H9 (cell line): ENCODE data around the gene TMEM109. TPM values are rescaled to one million over a fixed set of nuclear protein-coding genes. Genes with fewer than 3 reads are reported as not detected.

ENCODE experiments used
- DNase-seq: peaks from one replicate; pipeline ENCODE4 v3.0.0-alpha.2; 2017
- H2AFZ ChIP-seq: one replicate; pipeline ENCODE4 v1.6.1; 2013; ENCODE audit warnings: mild to moderate bottlenecking, low read length, control low read depth, moderate library complexity
- H2AK5ac ChIP-seq: 2 replicates; pipeline ENCODE4 v1.6.1; 2013; ENCODE audit warnings: low read length, control low read depth, mixed read lengths; ENCODE audit not compliant: insufficient read length
- H2BK120ac ChIP-seq: one replicate; pipeline ENCODE4 v1.6.1; 2013; ENCODE audit warnings: low read depth, mild to moderate bottlenecking, low read length, control low read depth, inconsistent platforms; ENCODE audit not compliant: poor library complexity, severe bottlenecking
- H2BK12ac ChIP-seq: 2 replicates; pipeline ENCODE4 v1.6.1; 2013; ENCODE audit warnings: low read length, control low read depth, mixed read lengths, low read depth; ENCODE audit not compliant: insufficient read length
- H2BK15ac ChIP-seq: 2 replicates; pipeline ENCODE4 v1.6.1; 2013; ENCODE audit warnings: low read depth, low read length, control low read depth
- H2BK20ac ChIP-seq: one replicate; pipeline ENCODE4 v1.6.1; 2013; ENCODE audit warnings: low read depth, mild to moderate bottlenecking, low read length, control low read depth, inconsistent platforms; ENCODE audit not compliant: poor library complexity, severe bottlenecking
- H2BK5ac ChIP-seq: 2 replicates; pipeline ENCODE4 v1.6.1; 2013; ENCODE audit warnings: low read length, control low read depth, mixed read lengths; ENCODE audit not compliant: insufficient read length
- H3K14ac ChIP-seq: 2 replicates; pipeline ENCODE4 v1.6.1; 2013; ENCODE audit warnings: low read length, control low read depth; ENCODE audit not compliant: insufficient read depth
- H3K18ac ChIP-seq: 2 replicates; pipeline ENCODE4 v1.6.1; 2013; ENCODE audit warnings: low read depth, mild to moderate bottlenecking, mixed read lengths, low read length, control low read depth; ENCODE audit not compliant: insufficient read length
- H3K23ac ChIP-seq: 2 replicates; pipeline ENCODE4 v1.6.1; 2013; ENCODE audit warnings: low read length, control low read depth, mixed read lengths, low read depth; ENCODE audit not compliant: insufficient read length
- H3K23me2 ChIP-seq: 2 replicates; pipeline ENCODE4 v1.6.1; 2013; ENCODE audit warnings: low read depth, mild to moderate bottlenecking, mixed read lengths, low read length, control low read depth; ENCODE audit not compliant: insufficient read length, poor library complexity, severe bottlenecking
- H3K27ac ChIP-seq: 2 replicates; pipeline ENCODE4 v1.5.1; 2013; ENCODE audit warnings: low read length, control low read depth, mixed read lengths, low read depth; ENCODE audit not compliant: insufficient read length
- H3K27me3 ChIP-seq: 2 replicates; pipeline ENCODE4 v1.6.1; 2013; ENCODE audit warnings: low read length, control low read depth, inconsistent platforms; ENCODE audit not compliant: insufficient read depth
- H3K4ac ChIP-seq: 2 replicates; pipeline ENCODE4 v1.6.1; 2013; ENCODE audit warnings: low read depth, mild to moderate bottlenecking, control low read depth, inconsistent platforms, low read length, moderate library complexity
- H3K4me1 ChIP-seq: 2 replicates; pipeline ENCODE4 v1.6.1; 2013; ENCODE audit warnings: low read length, control low read depth, inconsistent platforms; ENCODE audit not compliant: insufficient read depth
- H3K4me2 ChIP-seq: 2 replicates; pipeline ENCODE4 v1.6.1; 2013; ENCODE audit warnings: low read length, control low read depth, mixed read lengths; ENCODE audit not compliant: insufficient read length, insufficient read depth
- H3K56ac ChIP-seq: 2 replicates; pipeline ENCODE4 v1.6.1; 2013; ENCODE audit warnings: low read depth, mild to moderate bottlenecking, mixed read lengths, low read length, control low read depth; ENCODE audit not compliant: insufficient read length
- H3K79me1 ChIP-seq: 2 replicates; pipeline ENCODE4 v1.6.1; 2013; ENCODE audit warnings: low read depth, mild to moderate bottlenecking, moderate library complexity, low read length, control low read depth, inconsistent platforms; ENCODE audit not compliant: insufficient read depth, poor library complexity, severe bottlenecking
- H3K79me2 ChIP-seq: 2 replicates; pipeline ENCODE4 v1.6.1; 2013; ENCODE audit warnings: low read length, control low read depth, inconsistent platforms; ENCODE audit not compliant: insufficient read depth
- H3K9ac ChIP-seq: 2 replicates; pipeline ENCODE4 v1.6.1; 2013; ENCODE audit warnings: low read length, control low read depth, mixed read lengths; ENCODE audit not compliant: insufficient read length; ENCODE audit errors: extremely low read depth
- H3K9me3 ChIP-seq: one replicate; pipeline ENCODE4 v1.6.1; 2013; ENCODE audit warnings: low read depth, low read length, inconsistent platforms; ENCODE audit not compliant: control insufficient read depth
- H3T11ph ChIP-seq: one replicate; pipeline ENCODE4 v1.6.1; 2013; ENCODE audit warnings: mild to moderate bottlenecking, low read length, control low read depth, inconsistent platforms
- H4K20me1 ChIP-seq: one replicate; pipeline ENCODE4 v1.6.1; 2013; ENCODE audit not compliant: control insufficient read depth, insufficient read length, insufficient read depth
- H4K5ac ChIP-seq: 2 replicates; pipeline ENCODE4 v1.6.1; 2013; ENCODE audit warnings: low read depth, mild to moderate bottlenecking, mixed read lengths, low read length, control low read depth; ENCODE audit not compliant: insufficient read length
- H4K8ac ChIP-seq: replicated peaks from 2 replicates; pipeline ENCODE4 v1.6.1; 2013; ENCODE audit warnings: low read length, control low read depth, mixed read lengths, low read depth; ENCODE audit not compliant: insufficient read length
- H4K91ac ChIP-seq: 2 replicates; pipeline ENCODE4 v1.6.1; 2013; ENCODE audit warnings: low read depth, mild to moderate bottlenecking, moderate library complexity, mixed read lengths, low read length, control low read depth; ENCODE audit not compliant: insufficient read length
- H3K27ac Mint-ChIP-seq, 3 experiments: 2 replicates in 2 of 3; 3 replicates in 1 of 3; pipeline ENCODE4 v1.8.0; 2020 to 2021; ENCODE audit warnings: mixed read lengths in 3 of 3, mild to moderate bottlenecking in 1 of 3, moderate library complexity in 1 of 3
- H3K27me3 Mint-ChIP-seq: 2 replicates; pipeline ENCODE4 v1.8.0; 2021; ENCODE audit warnings: low read depth, mild to moderate bottlenecking, moderate library complexity, mixed read lengths
- H3K36me3 Mint-ChIP-seq, 3 experiments: 2 replicates in 2 of 3; 3 replicates in 1 of 3; pipeline ENCODE4 v1.8.0; 2020 to 2021; ENCODE audit warnings: low read depth in 3 of 3, mixed read lengths in 3 of 3; ENCODE audit not compliant: insufficient read depth in 1 of 3
- H3K4me1 Mint-ChIP-seq, 2 experiments: 2 replicates each; pipeline ENCODE4 v1.8.0; 2020; ENCODE audit warnings: mixed read lengths in 2 of 2
- H3K4me3 Mint-ChIP-seq, 2 experiments: 2 replicates in 1 of 2; 3 replicates in 1 of 2; pipeline ENCODE4 v1.8.0; 2020 to 2021; ENCODE audit warnings: mild to moderate bottlenecking in 2 of 2, mixed read lengths in 2 of 2, moderate library complexity in 1 of 2
- H3K9me3 Mint-ChIP-seq, 2 experiments: 2 replicates in 1 of 2; 3 replicates in 1 of 2; pipeline ENCODE4 v1.8.0; 2020; ENCODE audit warnings: mild to moderate bottlenecking in 2 of 2, mixed read lengths in 2 of 2, moderate library complexity in 1 of 2
- WGBS: extraction: QIAGEN DNeasy Blood & Tissue Kit; methylation state at CpG from one replicate; pipeline ENCODE4 v1.1.7; 2013; ENCODE audit warnings: missing lambda C conversion rate, low lambda C conversion rate, mixed read lengths; ENCODE audit not compliant: insufficient read length; ENCODE audit errors: extremely low coverage; 5-methylcytosine and 5-hydroxymethylcytosine counted together
- total RNA-seq: library from RNA; stranded (reverse); gene quantifications from 2 replicates; pipeline ENCODE4 v1.2.1, GENCODE V29; 2021
- TF ChIP-seq, protein P1 (sequence below): fragments of 200-600 bp; sonication (generic); conservative IDR thresholded peaks from 3 replicates; pipeline ENCODE4 v1.8.0; 2021; ENCODE audit warnings: antibody characterized with exemption, mild to moderate bottlenecking

TMEM109 gene
- total RNA-seq, 1 experiment from 2014 or later, result 38.0 TPM

DNA sequence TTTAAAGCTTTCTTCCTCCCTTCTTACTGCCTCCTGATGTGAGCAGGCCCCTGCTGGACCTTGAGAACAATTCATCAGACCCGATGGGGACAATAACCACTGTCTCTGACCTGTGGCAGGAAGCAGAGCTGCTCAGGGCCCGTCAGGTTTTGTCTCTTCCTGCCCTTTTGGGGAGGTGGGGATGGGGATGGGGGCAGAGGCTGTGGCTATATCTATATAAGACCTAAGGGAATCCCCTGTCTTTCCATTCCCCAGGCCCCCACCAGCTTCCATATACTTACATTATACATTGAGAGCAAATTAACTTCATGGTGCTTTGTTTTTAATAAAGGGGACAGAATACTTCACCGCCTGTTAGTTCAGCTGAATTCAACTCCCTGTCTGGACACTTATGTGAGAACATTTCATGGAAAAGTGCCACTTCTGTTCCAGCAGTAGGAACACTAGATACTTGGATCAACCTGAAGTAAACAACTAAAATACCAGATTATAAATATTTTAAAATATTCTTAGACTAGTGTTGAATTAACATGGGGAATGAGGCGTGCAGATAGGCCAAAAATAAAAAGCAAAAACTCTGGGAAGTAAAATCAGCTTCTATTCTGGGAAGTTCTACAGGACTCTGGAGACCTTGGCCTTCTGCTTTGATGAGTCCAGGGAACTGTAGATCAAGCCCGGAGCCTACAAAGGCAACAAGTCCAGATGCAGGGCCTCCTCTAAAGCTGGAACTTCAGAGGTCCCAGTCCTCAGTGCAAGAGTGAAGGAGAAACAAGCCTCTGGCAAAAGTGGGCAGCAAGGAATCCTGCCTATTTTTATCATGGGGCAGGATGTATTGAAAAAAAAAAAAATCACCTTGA, 35.5 kb upstream of the TMEM109 start:
- H3K9me3 Mint-ChIP-seq, result no peaks in the 10 kb centered on the region
- Histone ChIP-seq H3K14ac (no peak overlapping the region), H4K5ac (no peak overlapping the region), H3K4me2 (no peak overlapping the region), H2AFZ (no peak overlapping the region), H2BK5ac (no peak overlapping the region), H3T11ph (no peak overlapping the region), H2BK15ac (no peak overlapping the region), H3K23me2 (no peaks in the 10 kb centered on the region), H3K79me1 (no peaks in the 10 kb centered on the region), H4K20me1 (peaks cover 2% of the 10 kb centered on the region), H3K79me2 (no peaks in the 10 kb centered on the region), H4K91ac (no peak overlapping the region), H3K4me1 (no peaks in the 10 kb centered on the region), H2AK5ac (no peak overlapping the region), H2BK20ac (no peak overlapping the region), H2BK120ac (no peak overlapping the region), H3K56ac (no peak overlapping the region), H3K27me3 (no peaks in the 10 kb centered on the region), H3K27ac (no peak overlapping the region), H2BK12ac (no peak overlapping the region), H3K4ac (no peak overlapping the region), H3K18ac (no peak overlapping the region), H4K8ac (no peak overlapping the region), H3K9me3 (no peaks in the 10 kb centered on the region), H3K9ac (no peak overlapping the region), H3K23ac (no peak overlapping the region)
- no peak overlapping the region for H3K27ac Mint-ChIP-seq
- H3K4me3 Mint-ChIP-seq, result no peak overlapping the region
- H3K4me1 Mint-ChIP-seq, result peaks cover 1 to 2% of the 10 kb centered on the region in 2 experiments; a peak in 2 of 4 replicates
- no peak for DNase-seq
- TF ChIP-seq, protein P1, sequence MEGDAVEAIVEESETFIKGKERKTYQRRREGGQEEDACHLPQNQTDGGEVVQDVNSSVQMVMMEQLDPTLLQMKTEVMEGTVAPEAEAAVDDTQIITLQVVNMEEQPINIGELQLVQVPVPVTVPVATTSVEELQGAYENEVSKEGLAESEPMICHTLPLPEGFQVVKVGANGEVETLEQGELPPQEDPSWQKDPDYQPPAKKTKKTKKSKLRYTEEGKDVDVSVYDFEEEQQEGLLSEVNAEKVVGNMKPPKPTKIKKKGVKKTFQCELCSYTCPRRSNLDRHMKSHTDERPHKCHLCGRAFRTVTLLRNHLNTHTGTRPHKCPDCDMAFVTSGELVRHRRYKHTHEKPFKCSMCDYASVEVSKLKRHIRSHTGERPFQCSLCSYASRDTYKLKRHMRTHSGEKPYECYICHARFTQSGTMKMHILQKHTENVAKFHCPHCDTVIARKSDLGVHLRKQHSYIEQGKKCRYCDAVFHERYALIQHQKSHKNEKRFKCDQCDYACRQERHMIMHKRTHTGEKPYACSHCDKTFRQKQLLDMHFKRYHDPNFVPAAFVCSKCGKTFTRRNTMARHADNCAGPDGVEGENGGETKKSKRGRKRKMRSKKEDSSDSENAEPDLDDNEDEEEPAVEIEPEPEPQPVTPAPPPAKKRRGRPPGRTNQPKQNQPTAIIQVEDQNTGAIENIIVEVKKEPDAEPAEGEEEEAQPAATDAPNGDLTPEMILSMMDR, result no peak
- no CpG with 5 or more reads among the region's 5 CpGs for WGBS
- H3K27me3 Mint-ChIP-seq, result no peaks in the 10 kb centered on the region
- H3K36me3 Mint-ChIP-seq, result peaks cover 0 to 16% (median 2%) of the 10 kb centered on the region in 3 experiments; a peak in 3 of 7 replicates
